ENCODE data around the gene RNF212. TPM values are rescaled to one million over a fixed set of nuclear protein-coding genes. Genes with fewer than 3 reads are reported as not detected.

Gene RNF212
- total and polyA plus RNA-seq, 2 of the 13 experiments (the other 11 are each of a cell fraction or from before 2014, with no cell fraction given) = not detected

GRCh38 chr4:1030559-1030958 is 82.8 kb downstream of the RNF212 start:
- no peak for DNase-seq (ENCODE audit: low spot score)
- Histone ChIP-seq H3K9ac (ENCODE audit: insufficient read depth, low read depth, low read length) (no peak overlapping the region), H3K79me2 (ENCODE audit: insufficient read depth, low read length) (no peaks in the 10 kb centered on the region), H3K4me1 (ENCODE audit: insufficient read depth, low read length) (peaks cover 58% of the 10 kb centered on the region), H3K27me3 (ENCODE audit: control insufficient read depth in 1 of 2, insufficient read depth in 2 of 2, low read length in 2 of 2) (peaks cover 29 to 71% of the 10 kb centered on the region in 2 experiments), H3K4me3 (replicated peaks in 1 of 3; ENCODE audit: insufficient read depth in 1 of 3, low read depth in 2 of 3, low read length in 3 of 3) (peak overlapping the region in 2 of 3 experiments; percentile 7 to 46; a peak in 2 of 6 replicates), H3K9me3 (ENCODE audit: low read length) (no peaks in the 10 kb centered on the region), H2AFZ (ENCODE audit: low read length) (no peak overlapping the region), H3K36me3 (replicated peaks in 1 of 2; ENCODE audit: control insufficient read depth in 1 of 2, insufficient read depth in 2 of 2, low read length in 2 of 2) (peaks cover 4 to 6% of the 10 kb centered on the region in 2 experiments; a peak in 3 of 5 replicates), H3K27ac (ENCODE audit: extremely low read length, insufficient read depth, low read length) (no peak overlapping the region), H4K20me1 (ENCODE audit: insufficient read depth, low read length) (no peaks in the 10 kb centered on the region; the same call in 1 of the 2 replicates), H3K4me2 (ENCODE audit: low read depth, low read length) (peak overlapping the region; percentile 59)
- CTCF ChIA-PET (ENCODE audit: low intra/inter-chr PET ratio, low total read pairs) = no interaction called here
- no peak for FAIRE-seq
- intact Hi-C loops (cut with micrococcal nuclease; ENCODE audit: unreplicated experiment) (no loop called here), in situ Hi-C loops (cut with HindIII; ENCODE audit: extremely low pct_ligation_motif_present, low pct_unique_long_range_greater_than_20kb) (no loop called here)
- no CpG with 5 or more reads among the region's 16 CpGs for WGBS (ENCODE audit: low lambda C conversion rate)
- ATAC-seq = peak; percentile 7
- no TSS peak for BruUV-seq (replicated peaks)
- POLR2A ChIA-PET = no interaction called here
- 0 out of 2 replicates have a peak, but pooled peaks have one; percentile 35 for TF ChIP-seq GABPB1 (CRISPR knock-in tag; IDR thresholded peaks at IDR 0.05)
- no peak for TF ChIP-seq HMG20B (CRISPR knock-in tag; conservative IDR thresholded peaks at IDR 0.05)
- no peak for TF ChIP-seq ATAD3A (CRISPR knock-in tag; IDR thresholded peaks at IDR 0.05)

- 0% methylated on average over 3 of the region's 12 CpGs for WGBS (ENCODE audit: low lambda C conversion rate)
- DNase-seq (ENCODE audit: low spot score) (no peak), ATAC-seq (peak; percentile 21), FAIRE-seq (no peak)
- H3K27ac ChIP-seq (ENCODE audit: extremely low read length, insufficient read depth, low read length) = no peak overlapping the region
- POLR2A ChIA-PET = no interaction called here
- H3K79me2 ChIP-seq (ENCODE audit: insufficient read depth, low read length) = no peaks in the 10 kb centered on the region
- H2AFZ ChIP-seq (ENCODE audit: low read length) = no peak overlapping the region
- peaks cover 53% of the 10 kb centered on the region for H3K4me1 ChIP-seq (ENCODE audit: insufficient read depth, low read length)
- TF ChIP-seq HIC2 (CRISPR knock-in tag; IDR thresholded peaks at IDR 0.05; ENCODE audit: low read depth) (0 out of 2 replicates have a peak, but pooled peaks have one; percentile 24), NFRKB (IDR thresholded peaks at IDR 0.05) (no peak)
- in situ Hi-C loops (cut with HindIII; ENCODE audit: extremely low pct_ligation_motif_present, low pct_unique_long_range_greater_than_20kb) (no loop called here), intact Hi-C loops (cut with micrococcal nuclease; ENCODE audit: unreplicated experiment) (no loop called here)
- H4K20me1 ChIP-seq (ENCODE audit: insufficient read depth, low read length) = no peaks in the 10 kb centered on the region; the same call in 1 of the 2 replicates
- H3K4me2 ChIP-seq (ENCODE audit: low read depth, low read length) = peak overlapping the region; percentile 59
- H3K27me3 ChIP-seq (ENCODE audit: control insufficient read depth in 1 of 2, insufficient read depth in 2 of 2, low read length in 2 of 2) = peaks cover 26 to 68% of the 10 kb centered on the region in 2 experiments
- CTCF ChIA-PET (ENCODE audit: low intra/inter-chr PET ratio, low total read pairs) = no interaction called here
- no peaks in the 10 kb centered on the region for H3K9me3 ChIP-seq (ENCODE audit: low read length)
- BruUV-seq (replicated peaks) = no TSS peak
- no peak overlapping the region for H3K9ac ChIP-seq (ENCODE audit: insufficient read depth, low read depth, low read length)
- peak overlapping the region in 2 of 3 experiments; percentile 7 to 46; a peak in 1 of 6 replicates for H3K4me3 ChIP-seq (replicated peaks in 1 of 3; ENCODE audit: insufficient read depth in 1 of 3, low read depth in 2 of 3, low read length in 3 of 3)
- peaks cover 6 to 11% of the 10 kb centered on the region in 2 experiments; a peak in 3 of 5 replicates for H3K36me3 ChIP-seq (replicated peaks in 1 of 2; ENCODE audit: control insufficient read depth in 1 of 2, insufficient read depth in 2 of 2, low read length in 2 of 2)
These were observed 83.3 kb downstream of the RNF212 start for GRCh38 chr4:1030031-1030430.

Data from HepG2 (cell line).